ENCODE results near the gene CXCL6.

CXCL6 gene

GRCh38 chr4:73841243-73841925 lies 4.9 kb downstream of the CXCL6 start:
- DNase-seq, result no peak
- H3K27ac ChIP-seq (ENCODE audit: insufficient read depth in 1 of 2, low read depth in 1 of 2, low read length in 2 of 2, poor library complexity in 1 of 2, severe bottlenecking in 2 of 2), result no peak overlapping the region
- peaks cover 1 to 7% (median 5%) of the 10 kb centered on the region in 4 experiments for H3K4me1 ChIP-seq (ENCODE audit: control extremely low read depth in 1 of 4, control insufficient read depth in 4 of 4, insufficient read depth in 4 of 4, low read length in 3 of 4)
- H3K36me3 ChIP-seq (ENCODE audit: control insufficient read depth in 4 of 4, insufficient read depth in 4 of 4, low read length in 3 of 4), result no peaks in the 10 kb centered on the region
- ChIA-PET POLR2A (no interaction called here), CTCF (interaction anchor here (1.0 to 2.5 kb wide), 4 partner anchors 9 to 111 kb away, joined by 3 to 7 read pairs (median 3); no protein-coding TSS in a partner anchor)
- H3K9me3 ChIP-seq (ENCODE audit: control extremely low read depth in 1 of 5, control insufficient read depth in 4 of 5, insufficient read depth in 2 of 5, low read depth in 1 of 5, low read length in 4 of 5), result no peaks in the 10 kb centered on the region
- no CpG with 5 or more reads among the region's 4 CpGs for WGBS (ENCODE audit: insufficient coverage)
- H3K4me3 ChIP-seq (ENCODE audit: control insufficient read depth in 1 of 7, extremely low read depth in 1 of 7, insufficient read depth in 4 of 7, low read depth in 2 of 7, low read length in 6 of 7), result no peak overlapping the region
- H3K27me3 ChIP-seq (replicated peaks in 2 of 5; ENCODE audit: control insufficient read depth in 4 of 5, insufficient read depth in 5 of 5, low read length in 4 of 5), result peaks cover 0 to 5% (median 3%) of the 10 kb centered on the region in 5 experiments

- Histone ChIP-seq H3K4me1 (ENCODE audit: control extremely low read depth in 1 of 4, control insufficient read depth in 4 of 4, insufficient read depth in 4 of 4, low read length in 3 of 4) (peaks cover 0 to 4% (median 2%) of the 10 kb centered on the region in 4 experiments), H3K27ac (ENCODE audit: insufficient read depth in 1 of 2, low read depth in 1 of 2, low read length in 2 of 2, poor library complexity in 1 of 2, severe bottlenecking in 2 of 2) (no peak overlapping the region), H3K27me3 (replicated peaks in 2 of 5; ENCODE audit: control insufficient read depth in 4 of 5, insufficient read depth in 5 of 5, low read length in 4 of 5) (peaks cover 0 to under 1% (median 0%) of the 10 kb centered on the region in 5 experiments), H3K4me3 (ENCODE audit: control insufficient read depth in 1 of 7, extremely low read depth in 1 of 7, insufficient read depth in 4 of 7, low read depth in 2 of 7, low read length in 6 of 7) (no peak overlapping the region), H3K36me3 (ENCODE audit: control insufficient read depth in 4 of 4, insufficient read depth in 4 of 4, low read length in 3 of 4) (no peaks in the 10 kb centered on the region), H3K9me3 (ENCODE audit: control extremely low read depth in 1 of 5, control insufficient read depth in 4 of 5, insufficient read depth in 2 of 5, low read depth in 1 of 5, low read length in 4 of 5) (no peaks in the 10 kb centered on the region)
- ChIA-PET POLR2A (interaction anchor here (0.6 kb wide), 1 partner anchor 508 kb away, joined by 3 read pairs; no protein-coding TSS in a partner anchor), CTCF (interaction anchor here (0.8 to 2.5 kb wide), 2 partner anchors 9 to 113 kb away, joined by 4 to 7 read pairs; no protein-coding TSS in a partner anchor)
- no peak for DNase-seq
Measured at GRCh38 chr4:73842696-73843095, 6.2 kb downstream of the CXCL6 start.

- H3K27me3 ChIP-seq (replicated peaks in 2 of 5; ENCODE audit: control insufficient read depth in 4 of 5, insufficient read depth in 5 of 5, low read length in 4 of 5), result no peaks in the 10 kb centered on the region
- CTCF ChIA-PET, result interaction anchor here (0.7 to 1.0 kb wide), 3 partner anchors 16 to 113 kb away, joined by 3 to 7 read pairs (median 3); no protein-coding TSS in a partner anchor
- H3K4me3 ChIP-seq (ENCODE audit: control insufficient read depth in 1 of 7, extremely low read depth in 1 of 7, insufficient read depth in 4 of 7, low read depth in 2 of 7, low read length in 6 of 7), result no peak overlapping the region
- peaks cover 0 to 7% (median 3%) of the 10 kb centered on the region in 4 experiments for H3K4me1 ChIP-seq (ENCODE audit: control extremely low read depth in 1 of 4, control insufficient read depth in 4 of 4, insufficient read depth in 4 of 4, low read length in 3 of 4)
- H3K36me3 ChIP-seq (ENCODE audit: control insufficient read depth in 4 of 4, insufficient read depth in 4 of 4, low read length in 3 of 4), result no peaks in the 10 kb centered on the region
- no peaks in the 10 kb centered on the region for H3K9me3 ChIP-seq (ENCODE audit: control extremely low read depth in 1 of 5, control insufficient read depth in 4 of 5, insufficient read depth in 2 of 5, low read depth in 1 of 5, low read length in 4 of 5)
- POLR2A ChIA-PET, result no interaction called here
- no peak for DNase-seq
- no peak overlapping the region for H3K27ac ChIP-seq (ENCODE audit: insufficient read depth in 1 of 2, low read depth in 1 of 2, low read length in 2 of 2, poor library complexity in 1 of 2, severe bottlenecking in 2 of 2)
Measured at GRCh38 chr4:73843369-73843768, 6.9 kb downstream of the CXCL6 start.

- Histone ChIP-seq H3K4me3 (ENCODE audit: control insufficient read depth in 1 of 7, extremely low read depth in 1 of 7, insufficient read depth in 4 of 7, low read depth in 2 of 7, low read length in 6 of 7) (no peak overlapping the region), H3K27ac (ENCODE audit: insufficient read depth in 1 of 2, low read depth in 1 of 2, low read length in 2 of 2, poor library complexity in 1 of 2, severe bottlenecking in 2 of 2) (no peak overlapping the region), H3K4me1 (ENCODE audit: control extremely low read depth in 1 of 4, control insufficient read depth in 4 of 4, insufficient read depth in 4 of 4, low read length in 3 of 4) (peaks cover 0 to 7% (median 3%) of the 10 kb centered on the region in 4 experiments), H3K27me3 (replicated peaks in 2 of 5; ENCODE audit: control insufficient read depth in 4 of 5, insufficient read depth in 5 of 5, low read length in 4 of 5) (no peaks in the 10 kb centered on the region), H3K9me3 (ENCODE audit: control extremely low read depth in 1 of 5, control insufficient read depth in 4 of 5, insufficient read depth in 2 of 5, low read depth in 1 of 5, low read length in 4 of 5) (no peaks in the 10 kb centered on the region), H3K36me3 (ENCODE audit: control insufficient read depth in 4 of 4, insufficient read depth in 4 of 4, low read length in 3 of 4) (no peaks in the 10 kb centered on the region)
- POLR2A ChIA-PET, result interaction anchor here (0.6 kb wide), 1 partner anchor 1257 kb away, joined by 3 read pairs; no protein-coding TSS in a partner anchor
- WGBS (ENCODE audit: insufficient coverage), result no CpG with 5 or more reads among the region's 3 CpGs
- DNase-seq, result peak in 2 of 3 donors; percentile 28 to 43
- CTCF ChIA-PET, result interaction anchor here (0.9 kb wide), 1 partner anchor 10 kb away, joined by 3 read pairs; no protein-coding TSS in a partner anchor
Measured at GRCh38 chr4:73844345-73844744, 7.9 kb downstream of the CXCL6 start.

GRCh38 chr4:73844806-73845205 lies 8.3 kb downstream of the CXCL6 start:
- ChIA-PET POLR2A (interaction anchor here (0.6 kb wide), 1 partner anchor 1258 kb away, joined by 3 read pairs; no protein-coding TSS in a partner anchor), CTCF (interaction anchor here (0.9 kb wide), 2 partner anchors 9 kb away, joined by 3 read pairs; no protein-coding TSS in a partner anchor)
- H3K27me3 ChIP-seq (replicated peaks in 2 of 5; ENCODE audit: control insufficient read depth in 4 of 5, insufficient read depth in 5 of 5, low read length in 4 of 5), result no peaks in the 10 kb centered on the region
- peaks cover 0 to 7% (median 3%) of the 10 kb centered on the region in 4 experiments for H3K4me1 ChIP-seq (ENCODE audit: control extremely low read depth in 1 of 4, control insufficient read depth in 4 of 4, insufficient read depth in 4 of 4, low read length in 3 of 4)
- no peak overlapping the region for H3K4me3 ChIP-seq (ENCODE audit: control insufficient read depth in 1 of 7, extremely low read depth in 1 of 7, insufficient read depth in 4 of 7, low read depth in 2 of 7, low read length in 6 of 7)
- 100% methylated on average over 1 of the region's 2 CpGs for WGBS (ENCODE audit: insufficient coverage)
- H3K27ac ChIP-seq (ENCODE audit: insufficient read depth in 1 of 2, low read depth in 1 of 2, low read length in 2 of 2, poor library complexity in 1 of 2, severe bottlenecking in 2 of 2), result no peak overlapping the region
- no peaks in the 10 kb centered on the region for H3K9me3 ChIP-seq (ENCODE audit: control extremely low read depth in 1 of 5, control insufficient read depth in 4 of 5, insufficient read depth in 2 of 5, low read depth in 1 of 5, low read length in 4 of 5)
- no peak for DNase-seq
- H3K36me3 ChIP-seq (ENCODE audit: control insufficient read depth in 4 of 4, insufficient read depth in 4 of 4, low read length in 3 of 4), result no peaks in the 10 kb centered on the region

GRCh38 chr4:73847526-73848182 lies 11.2 kb downstream of the CXCL6 start:
- WGBS (ENCODE audit: insufficient coverage), result 86% methylated on average over 1 of the region's 3 CpGs
- CTCF ChIA-PET, result interaction anchor here (0.6 to 1.2 kb wide), 5 partner anchors 12 to 36 kb away, joined by 3 to 4 read pairs (median 3); partner anchors contain the start of gene CXCL6

More at GRCh38 chr4:73847526-73848182, 11.2 kb downstream of the CXCL6 start:
- Histone ChIP-seq H3K36me3 (ENCODE audit: control insufficient read depth in 4 of 4, insufficient read depth in 4 of 4, low read length in 3 of 4) (no peaks in the 10 kb centered on the region), H3K9me3 (ENCODE audit: control extremely low read depth in 1 of 5, control insufficient read depth in 4 of 5, insufficient read depth in 2 of 5, low read depth in 1 of 5, low read length in 4 of 5) (no peaks in the 10 kb centered on the region), H3K27ac (ENCODE audit: insufficient read depth in 1 of 2, low read depth in 1 of 2, low read length in 2 of 2, poor library complexity in 1 of 2, severe bottlenecking in 2 of 2) (no peak overlapping the region), H3K4me1 (ENCODE audit: control extremely low read depth in 1 of 4, control insufficient read depth in 4 of 4, insufficient read depth in 4 of 4, low read length in 3 of 4) (peaks cover 0 to 7% (median 3%) of the 10 kb centered on the region in 4 experiments), H3K27me3 (replicated peaks in 2 of 5; ENCODE audit: control insufficient read depth in 4 of 5, insufficient read depth in 5 of 5, low read length in 4 of 5) (no peaks in the 10 kb centered on the region), H3K4me3 (ENCODE audit: control insufficient read depth in 1 of 7, extremely low read depth in 1 of 7, insufficient read depth in 4 of 7, low read depth in 2 of 7, low read length in 6 of 7) (no peak overlapping the region)
- POLR2A ChIA-PET, result interaction anchor here (0.6 kb wide), 1 partner anchor 60 kb away, joined by 3 read pairs; no protein-coding TSS in a partner anchor
- peak in 2 of 3 donors; percentile 28 to 48 for DNase-seq
